ENCODE measurements around the gene IDH3B.

- TF ChIP-seq CTCF (IDR thresholded peaks at IDR 0.05; ENCODE audit: low read depth, low read length) (no peak), POLR2A (IDR thresholded peaks at IDR 0.05; ENCODE audit: extremely low read depth, insufficient read length) (peak; percentile 33), MAX (IDR thresholded peaks at IDR 0.05; ENCODE audit: low read depth, low read length) (peak; percentile 42), MYC (IDR thresholded peaks at IDR 0.05; ENCODE audit: low read depth, low read length) (no peak)
Measured at GRCh38 chr20:2658414-2659354, 5.3 kb downstream of the IDH3B start.
